HT-29 (cell line): ENCODE measurements around the gene TLE1. TPM values are rescaled to one million over a fixed set of nuclear protein-coding genes. Genes with fewer than 3 reads are reported as not detected.

ENCODE experiments used
- DNase-seq: peaks from one replicate; pipeline ENCODE4 v3.0.0-alpha.2; 2015; ENCODE audit warnings: low spot score
- total RNA-seq: library from RNA; depleted of rRNA; stranded (reverse); fragments of >200 nt; shearing (Covaris generic); gene quantifications from 2 replicates; pipeline ENCODE4 v1.2.3, GENCODE V29; 2014

The TLE1 gene
- total RNA-seq, 1 experiment from 2014 or later, result 82.1 TPM

GRCh38 chr9:81578606-81579005 lies 110.7 kb downstream of the TLE1 start:
- DNase-seq, result no peak

- no peak for DNase-seq
Measured at GRCh38 chr9:81575956-81576355, 113.4 kb downstream of the TLE1 start.

GRCh38 chr9:81574405-81574804 lies 114.9 kb downstream of the TLE1 start:
- DNase-seq, result no peak

GRCh38 chr9:81573415-81574321 lies 115.7 kb downstream of the TLE1 start:
- DNase-seq, result no peak

- DNase-seq, result no peak
Measured at GRCh38 chr9:81570083-81570482, 119.3 kb downstream of the TLE1 start.

GRCh38 chr9:81566074-81566698 lies 123.2 kb downstream of the TLE1 start:
- DNase-seq, result no peak

- no peak for DNase-seq
Measured at GRCh38 chr9:81565609-81566008, 123.7 kb downstream of the TLE1 start.

- DNase-seq, result peak; percentile 47
Measured at GRCh38 chr9:81565144-81565543, 124.2 kb downstream of the TLE1 start.

- DNase-seq, result no peak
Measured at GRCh38 chr9:81564632-81565031, 124.7 kb downstream of the TLE1 start.

GRCh38 chr9:81563739-81564138 lies 125.6 kb downstream of the TLE1 start:
- no peak for DNase-seq

- no peak for DNase-seq
Measured at GRCh38 chr9:81563020-81563407, 126.3 kb downstream of the TLE1 start.

GRCh38 chr9:81562231-81563019 lies 126.9 kb downstream of the TLE1 start:
- peak; percentile 52 for DNase-seq

- DNase-seq, result no peak
Measured at GRCh38 chr9:81560851-81561732, 128.3 kb downstream of the TLE1 start.

- DNase-seq, result peak; percentile 75
Measured at GRCh38 chr9:81559709-81560108, 129.6 kb downstream of the TLE1 start.

- no peak for DNase-seq
Measured at GRCh38 chr9:81559197-81559596, 130.2 kb downstream of the TLE1 start.

GRCh38 chr9:81558091-81558830 lies 131.1 kb downstream of the TLE1 start:
- DNase-seq, result peak; percentile 44

GRCh38 chr9:81557452-81558090 lies 131.8 kb downstream of the TLE1 start:
- DNase-seq, result no peak

- no peak for DNase-seq
Measured at GRCh38 chr9:81556923-81557322, 132.4 kb downstream of the TLE1 start.

GRCh38 chr9:81552581-81552991 lies 136.8 kb downstream of the TLE1 start:
- peak; percentile 30 for DNase-seq

GRCh38 chr9:81550207-81550583 lies 139.2 kb downstream of the TLE1 start:
- DNase-seq, result no peak
